Gastrocnemius medialis (tissue), 4 donors: ENCODE data around the gene LRMDA. TPM values are rescaled to one million over a fixed set of nuclear protein-coding genes. Genes with fewer than 3 reads are reported as not detected.

ENCODE experiments used
- ATAC-seq, 2 donors: fragments of 150-250 bp; one replicate each; pipeline ENCODE4 v1.9.1; 2016
- DNase-seq, 2 donors: peaks; one replicate each; pipeline ENCODE4 v3.0.0-alpha.2; 2019
- H3K27ac ChIP-seq, 4 donors: fragments of 200-600 bp; sonication (generic); 1 replicate in 1 of 4; 2 replicates in 3 of 4; pipeline ENCODE4 v1.5.1; 2016 to 2018; ENCODE audit warnings: mild to moderate bottlenecking in 2 of 4, moderate library complexity in 1 of 4
- H3K27me3 ChIP-seq, 3 donors: fragments of 200-600 bp; sonication (generic) in 2 of 3; 1 replicate in 1 of 3; 2 replicates in 2 of 3; pipeline versions ENCODE4 v1.5.1 to v1.6.0; 2016 to 2019; ENCODE audit warnings: mild to moderate bottlenecking in 1 of 3, moderate library complexity in 1 of 3
- H3K36me3 ChIP-seq, 2 donors: fragments of 200-600 bp; sonication (generic) in 1 of 2; one replicate each; pipeline ENCODE4 v1.5.1; 2017 to 2018
- H3K4me1 ChIP-seq, 2 donors: fragments of 200-600 bp; sonication (generic) in 1 of 2; one replicate each; pipeline ENCODE4 v1.5.1; 2016 to 2017; ENCODE audit warnings: mild to moderate bottlenecking in 2 of 2
- H3K4me3 ChIP-seq, 4 donors: fragments of 200-600 bp; sonication (generic) in 3 of 4; 1 replicate in 1 of 4; 2 replicates in 3 of 4; pipeline ENCODE4 v1.5.1; 2016 to 2019; ENCODE audit warnings: mild to moderate bottlenecking in 2 of 4
- H3K9me3 ChIP-seq, 3 donors: fragments of 200-600 bp; sonication (generic) in 2 of 3; 1 replicate in 1 of 3; 2 replicates in 2 of 3; pipeline ENCODE4 v1.5.1; 2016 to 2019
- CTCF ChIP-seq, 5 experiments: fragments of 450-650 bp in 3 of 5; fragments of 200-600 bp in 2 of 5; sonication (generic) in 2 of 5; IDR thresholded peaks in 4 of 5; conservative IDR thresholded peaks in 1 of 5; 1 replicate in 4 of 5; 2 replicates in 1 of 5; pipeline ENCODE4 v1.5.1; 2016 to 2019; ENCODE audit warnings: antibody characterized with exemption in 5 of 5, mild to moderate bottlenecking in 3 of 5, moderate library complexity in 3 of 5
- POLR2A ChIP-seq, 2 donors: fragments of 450-650 bp; IDR thresholded peaks; one replicate each; pipeline ENCODE4 v1.6.1; 2017; ENCODE audit warnings: antibody characterized with exemption in 2 of 2, mild to moderate bottlenecking in 2 of 2, moderate library complexity in 2 of 2
- in situ Hi-C, 4 donors: fragments of 200-750 bp; cut with MboI; loops; one replicate each; pipeline versions ENCODE4 v1.15.0 to v1.8.0; 2017; ENCODE audit warnings: low sequenced_read_pairs in 4 of 4
- intact Hi-C: fragments of 100-400 bp; cut with DNase I; formaldehyde crosslinking; loops from one replicate; pipeline ENCODE4 v1.15.1; 2023; ENCODE audit warnings: low total_unique reads
- total RNA-seq, 4 donors: library from RNA; depleted of rRNA; stranded (reverse); fragments of >200 nt; gene quantifications; one replicate each; pipeline versions ENCODE4 v1.1.0 to v1.2.3, GENCODE V29; 2016

The LRMDA gene
- total RNA-seq, 4 donors from 2014 or later: 0.80 to 4.5 (median 1.4) TPM

GRCh38 chr10:76456197-76456596, 1024.8 kb downstream of the LRMDA start:
- ATAC-seq (peak in 1 of 2 donors; percentile 57), DNase-seq (peak in 1 of 2 donors; percentile 21)
- H3K4me1 ChIP-seq: peaks cover 0 to 4% of the 10 kb centered on the region in 2 donors
- H3K4me3 ChIP-seq: no peak overlapping the region
- H3K9me3 ChIP-seq: no peaks in the 10 kb centered on the region
- intact Hi-C loops: no loop called here
- TF ChIP-seq CTCF (IDR thresholded peaks at IDR 0.05 in 4 of 5, conservative IDR thresholded peaks at IDR 0.05 in 1 of 5) (no peak), POLR2A (IDR thresholded peaks at IDR 0.05) (no peak)
- in situ Hi-C loops: no loop called here
- no peaks in the 10 kb centered on the region for H3K36me3 ChIP-seq
- H3K27me3 ChIP-seq: no peaks in the 10 kb centered on the region
- H3K27ac ChIP-seq: peak overlapping the region in 2 of 4 donors; percentile 34 to 46

DNA sequence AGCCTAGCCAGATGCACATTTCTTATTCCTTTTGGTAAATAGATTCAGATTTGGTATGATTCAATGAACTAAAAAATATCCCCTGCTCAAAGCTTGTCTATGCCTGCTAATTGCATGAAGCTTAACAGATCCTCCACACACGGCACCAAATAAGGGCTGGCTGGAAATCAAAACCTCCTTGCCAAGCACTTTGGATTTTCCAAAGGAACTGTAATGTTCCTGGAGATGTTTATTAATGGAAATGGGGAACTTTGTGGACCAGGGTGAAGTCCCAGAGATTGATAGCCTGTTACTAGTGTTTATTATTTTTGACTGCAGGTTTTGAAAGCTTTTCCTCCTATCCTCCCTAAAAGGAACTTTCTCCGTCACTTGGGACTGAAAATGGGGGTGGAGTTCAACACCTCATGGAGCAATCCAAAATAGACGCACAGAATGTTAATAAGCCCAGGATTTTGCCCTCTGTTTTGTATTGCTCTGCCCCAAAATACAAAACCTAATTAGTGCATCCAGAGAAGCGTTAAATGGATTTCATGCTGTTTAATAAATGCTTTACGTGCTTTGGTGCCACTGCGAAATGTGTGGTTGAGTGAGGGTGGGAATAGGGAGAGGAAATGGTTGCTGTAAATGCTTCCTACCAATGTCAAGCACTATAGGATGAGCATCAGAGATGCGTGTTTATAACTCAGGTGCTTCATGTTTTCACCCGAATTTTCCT, 1027.7 kb downstream of the LRMDA start:
- in situ Hi-C loops (no loop called here), intact Hi-C loops (no loop called here)
- H3K27me3 ChIP-seq: no peaks in the 10 kb centered on the region
- H3K9me3 ChIP-seq: no peaks in the 10 kb centered on the region
- no peak for TF ChIP-seq POLR2A (IDR thresholded peaks at IDR 0.05)
- no peak for TF ChIP-seq CTCF (IDR thresholded peaks at IDR 0.05 in 4 of 5, conservative IDR thresholded peaks at IDR 0.05 in 1 of 5)
- peak overlapping the region in 1 of 4 donors; percentile 0 for H3K27ac ChIP-seq
- peak; percentile 35 to 54 for ATAC-seq
- DNase-seq: no peak
- peaks cover 0 to 4% of the 10 kb centered on the region in 2 donors for H3K4me1 ChIP-seq
- H3K4me3 ChIP-seq: no peak overlapping the region
- no peaks in the 10 kb centered on the region for H3K36me3 ChIP-seq

GRCh38 chr10:76461024-76461423, 1029.6 kb downstream of the LRMDA start:
- DNase-seq: no peak
- Histone ChIP-seq H3K27ac (no peak overlapping the region), H3K4me1 (no peaks in the 10 kb centered on the region), H3K27me3 (no peaks in the 10 kb centered on the region), H3K36me3 (no peaks in the 10 kb centered on the region), H3K9me3 (no peaks in the 10 kb centered on the region), H3K4me3 (no peak overlapping the region)
- no peak for ATAC-seq
- intact Hi-C loops: no loop called here
- TF ChIP-seq POLR2A (IDR thresholded peaks at IDR 0.05) (no peak), CTCF (IDR thresholded peaks at IDR 0.05 in 4 of 5, conservative IDR thresholded peaks at IDR 0.05 in 1 of 5) (no peak)
- in situ Hi-C loops: no loop called here

DNA sequence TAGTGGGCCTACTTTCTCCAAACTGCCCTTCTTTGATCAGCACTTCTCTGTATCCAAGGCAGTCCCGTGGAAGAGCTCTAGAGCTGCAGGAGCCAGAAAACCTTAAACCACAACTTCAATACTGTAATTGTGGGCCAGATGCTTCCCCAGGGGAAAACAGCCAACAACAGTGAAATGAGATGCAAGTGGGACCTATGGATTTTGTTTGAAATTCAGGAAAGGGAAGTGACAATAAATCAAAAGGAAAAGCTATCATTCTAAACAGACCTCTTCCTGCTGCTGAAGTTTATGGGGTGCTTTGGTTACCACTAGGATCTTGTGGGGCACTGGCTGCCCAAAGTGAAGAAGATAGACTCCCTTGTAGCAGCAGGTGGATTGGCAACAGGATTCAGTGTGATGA, 1031.7 kb downstream of the LRMDA start:
- no peak for DNase-seq
- Histone ChIP-seq H3K27ac (no peak overlapping the region), H3K4me3 (no peak overlapping the region), H3K27me3 (no peaks in the 10 kb centered on the region), H3K36me3 (no peaks in the 10 kb centered on the region), H3K9me3 (no peaks in the 10 kb centered on the region), H3K4me1 (no peaks in the 10 kb centered on the region)
- intact Hi-C loops (no loop called here), in situ Hi-C loops (no loop called here)
- TF ChIP-seq CTCF (IDR thresholded peaks at IDR 0.05 in 4 of 5, conservative IDR thresholded peaks at IDR 0.05 in 1 of 5): no peak
- no peak for TF ChIP-seq POLR2A (IDR thresholded peaks at IDR 0.05)
- no peak for ATAC-seq
